Hepatocyte (in vitro differentiated cells): ENCODE measurements around the gene BBS9. TPM values are rescaled to one million over a fixed set of nuclear protein-coding genes. Genes with fewer than 3 reads are reported as not detected.

ENCODE experiments used
- DNase-seq: peaks from one replicate; pipeline ENCODE4 v3.0.0-alpha.2; 2016; ENCODE audit warnings: low spot score
- H2AFZ ChIP-seq: fragments of 200-600 bp; sonication (generic); 2 replicates; pipeline ENCODE4 v1.6.0; 2016; ENCODE audit warnings: antibody characterized with exemption, mild to moderate bottlenecking
- H3K27ac ChIP-seq: fragments of 200-600 bp; sonication (generic); 2 replicates; pipeline ENCODE4 v1.5.1; 2016; ENCODE audit warnings: mild to moderate bottlenecking
- H3K27me3 ChIP-seq: fragments of 200-600 bp; sonication (generic); 2 replicates; pipeline ENCODE4 v1.6.1; 2016
- H3K36me3 ChIP-seq: fragments of 200-600 bp; sonication (generic); replicated peaks from 2 replicates; pipeline ENCODE4 v1.5.1; 2016; ENCODE audit warnings: low read depth; ENCODE audit not compliant: insufficient read depth
- H3K4me1 ChIP-seq: fragments of 200-600 bp; sonication (generic); 2 replicates; pipeline ENCODE4 v1.5.1; 2016; ENCODE audit warnings: mild to moderate bottlenecking, moderate library complexity; ENCODE audit not compliant: insufficient read depth
- H3K4me2 ChIP-seq: fragments of 200-600 bp; sonication (generic); 2 replicates; pipeline ENCODE4 v1.6.0; 2016
- H3K4me3 ChIP-seq: fragments of 200-600 bp; sonication (generic); 2 replicates; pipeline ENCODE4 v1.5.1; 2016; ENCODE audit warnings: mild to moderate bottlenecking
- H3K79me2 ChIP-seq: fragments of 200-600 bp; sonication (generic); 2 replicates; pipeline ENCODE4 v1.6.0; 2017; ENCODE audit warnings: mild to moderate bottlenecking
- H3K9me2 ChIP-seq: fragments of 200-600 bp; sonication (generic); replicated peaks from 2 replicates; pipeline ENCODE4 v1.6.0; 2017; ENCODE audit warnings: mild to moderate bottlenecking; ENCODE audit not compliant: insufficient read depth
- H3K9me3 ChIP-seq: fragments of 200-600 bp; sonication (generic); 2 replicates; pipeline ENCODE4 v1.5.1; 2016; ENCODE audit warnings: low read depth, mild to moderate bottlenecking
- H4K20me1 ChIP-seq: fragments of 200-600 bp; sonication (generic); 2 replicates; pipeline ENCODE4 v1.6.0; 2016; ENCODE audit warnings: mild to moderate bottlenecking; ENCODE audit not compliant: insufficient read depth, poor library complexity, severe bottlenecking
- EZH2 ChIP-seq: fragments of 200-600 bp; sonication (generic); IDR thresholded peaks from 2 replicates; pipeline ENCODE4 v1.6.1; 2016; ENCODE audit warnings: antibody characterized with exemption, mild to moderate bottlenecking, borderline replicate concordance
- EZH2phosphoT487 ChIP-seq: fragments of 200-600 bp; sonication (generic); IDR thresholded peaks from one replicate; pipeline ENCODE4 v1.6.1; 2018; ENCODE audit warnings: antibody characterized with exemption, mild to moderate bottlenecking, low read depth, moderate library complexity; ENCODE audit not compliant: unreplicated experiment, severe bottlenecking
- WGBS: methylation state at CpG from one replicate; pipeline ENCODE4 v1.1.6; 2016; ENCODE audit warnings: low lambda C conversion rate; ENCODE audit errors: missing lambda C conversion rate; 5-methylcytosine and 5-hydroxymethylcytosine counted together
- polyA plus RNA-seq: library from polyadenylated mRNA; unstranded; fragments of >200 nt; fragmentation: Nextera tagmentation; extraction: Ambion mirVana; gene quantifications from 2 replicates; pipeline ENCODE4 v1.2.1, GENCODE V29; 2016
- total RNA-seq: library from RNA; depleted of rRNA; stranded (reverse); fragments of >200 nt; gene quantifications from 2 replicates; pipeline ENCODE4 v1.2.3, GENCODE V29; 2014
- TF ChIP-seq, protein P1 (sequence below): fragments of 200-600 bp; sonication (generic); IDR thresholded peaks from 2 replicates; pipeline ENCODE4 v1.5.1; 2016; ENCODE audit warnings: antibody characterized with exemption, mild to moderate bottlenecking; ENCODE audit not compliant: poor library complexity

The BBS9 gene
- total and polyA plus RNA-seq, 2 experiments from 2014 or later = 10.1 to 12.3 TPM

DNA sequence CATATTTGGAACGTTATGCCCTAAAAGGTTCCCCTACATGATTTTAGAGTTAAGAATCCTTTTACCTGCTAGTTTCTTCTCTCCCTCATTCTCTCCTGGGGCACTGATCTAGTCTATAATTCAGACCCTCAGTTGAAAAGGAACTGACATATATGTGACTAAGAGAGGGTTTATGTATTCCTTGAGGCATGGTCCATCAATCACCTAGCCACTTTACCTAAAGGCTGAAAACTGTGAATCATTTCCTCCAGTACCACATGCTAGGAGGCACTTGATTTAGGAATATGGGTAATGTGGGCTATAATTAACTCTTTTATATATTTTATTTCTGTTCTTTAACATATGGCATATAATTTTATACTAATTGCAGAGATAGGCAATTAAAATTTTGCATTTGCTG is 303.5 kb downstream of the BBS9 start:
- Histone ChIP-seq H3K9me2 (no peaks in the 10 kb centered on the region), H3K9me3 (no peaks in the 10 kb centered on the region), H3K4me1 (no peaks in the 10 kb centered on the region), H3K36me3 (no peaks in the 10 kb centered on the region), H2AFZ (no peak overlapping the region), H3K27ac (no peak overlapping the region), H3K27me3 (no peaks in the 10 kb centered on the region), H4K20me1 (no peaks in the 10 kb centered on the region), H3K4me3 (no peak overlapping the region), H3K4me2 (no peak overlapping the region), H3K79me2 (no peaks in the 10 kb centered on the region)
- 89% methylated on average over 1 of the region's 1 CpG for whole genome bisulfite sequencing
- DNase-seq = no peak
- TF ChIP-seq EZH2 (no peak), EZH2phosphoT487 (no peak)
- TF ChIP-seq, protein P1, sequence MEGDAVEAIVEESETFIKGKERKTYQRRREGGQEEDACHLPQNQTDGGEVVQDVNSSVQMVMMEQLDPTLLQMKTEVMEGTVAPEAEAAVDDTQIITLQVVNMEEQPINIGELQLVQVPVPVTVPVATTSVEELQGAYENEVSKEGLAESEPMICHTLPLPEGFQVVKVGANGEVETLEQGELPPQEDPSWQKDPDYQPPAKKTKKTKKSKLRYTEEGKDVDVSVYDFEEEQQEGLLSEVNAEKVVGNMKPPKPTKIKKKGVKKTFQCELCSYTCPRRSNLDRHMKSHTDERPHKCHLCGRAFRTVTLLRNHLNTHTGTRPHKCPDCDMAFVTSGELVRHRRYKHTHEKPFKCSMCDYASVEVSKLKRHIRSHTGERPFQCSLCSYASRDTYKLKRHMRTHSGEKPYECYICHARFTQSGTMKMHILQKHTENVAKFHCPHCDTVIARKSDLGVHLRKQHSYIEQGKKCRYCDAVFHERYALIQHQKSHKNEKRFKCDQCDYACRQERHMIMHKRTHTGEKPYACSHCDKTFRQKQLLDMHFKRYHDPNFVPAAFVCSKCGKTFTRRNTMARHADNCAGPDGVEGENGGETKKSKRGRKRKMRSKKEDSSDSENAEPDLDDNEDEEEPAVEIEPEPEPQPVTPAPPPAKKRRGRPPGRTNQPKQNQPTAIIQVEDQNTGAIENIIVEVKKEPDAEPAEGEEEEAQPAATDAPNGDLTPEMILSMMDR = no peak

DNA sequence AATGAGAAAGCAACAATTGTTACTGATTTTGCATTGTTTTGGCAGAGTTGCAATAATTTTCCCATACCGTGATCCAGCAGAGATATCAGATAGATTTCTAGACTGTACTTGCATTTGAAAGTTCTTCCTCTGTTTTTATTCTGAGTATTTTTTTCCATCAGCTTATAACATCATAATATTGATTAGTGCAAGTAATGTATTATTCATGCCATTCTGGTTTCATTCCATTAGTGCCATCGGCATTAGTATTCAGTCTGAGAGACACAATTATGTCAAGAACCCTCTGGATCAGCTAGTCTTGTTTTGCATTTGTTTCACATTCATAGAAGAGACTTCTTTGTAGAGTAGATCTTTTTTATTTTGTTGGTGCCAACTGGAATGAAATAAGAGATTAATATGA is 304.0 kb downstream of the BBS9 start:
- no peaks in the 10 kb centered on the region for H4K20me1 ChIP-seq
- no peak overlapping the region for H2AFZ ChIP-seq
- WGBS = 97% methylated on average over 2 of the region's 2 CpGs
- no peak overlapping the region for H3K4me3 ChIP-seq
- H3K36me3 ChIP-seq = no peaks in the 10 kb centered on the region
- TF ChIP-seq EZH2phosphoT487 (no peak), EZH2 (no peak)
- TF ChIP-seq, protein P1 = no peak
- H3K9me3 ChIP-seq = no peaks in the 10 kb centered on the region
- H3K4me1 ChIP-seq = no peaks in the 10 kb centered on the region
- H3K27me3 ChIP-seq = no peaks in the 10 kb centered on the region
- no peak for DNase-seq
- H3K9me2 ChIP-seq = no peaks in the 10 kb centered on the region
- H3K27ac ChIP-seq = no peak overlapping the region
- no peaks in the 10 kb centered on the region for H3K79me2 ChIP-seq
- no peak overlapping the region for H3K4me2 ChIP-seq

DNA sequence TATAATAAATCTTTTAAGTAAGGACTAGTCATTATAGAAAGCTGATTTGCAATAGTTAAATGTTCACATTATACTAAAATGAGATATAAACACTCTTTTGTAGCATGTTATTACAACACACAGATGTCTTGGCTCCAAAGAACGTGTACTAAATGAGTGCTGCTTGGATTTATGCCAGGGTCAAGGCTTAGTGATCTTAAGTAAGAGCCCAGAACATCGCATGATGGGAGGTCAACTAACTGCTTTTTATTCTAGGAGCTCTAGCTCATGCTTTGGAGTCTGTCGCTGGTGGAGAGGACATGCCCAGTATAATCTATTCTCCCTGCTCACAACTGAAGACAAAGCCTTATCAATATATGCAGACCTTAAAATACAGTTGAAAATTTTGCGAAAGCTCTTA is 315.1 kb downstream of the BBS9 start:
- no peaks in the 10 kb centered on the region for H3K9me3 ChIP-seq
- no peaks in the 10 kb centered on the region for H4K20me1 ChIP-seq
- peak; percentile 41 for DNase-seq
- no peaks in the 10 kb centered on the region for H3K9me2 ChIP-seq
- no peak overlapping the region for H3K27ac ChIP-seq
- TF ChIP-seq EZH2 = no peak
- H3K4me2 ChIP-seq = no peak overlapping the region
- H3K4me1 ChIP-seq = peaks cover 3% of the 10 kb centered on the region
- H3K36me3 ChIP-seq = no peaks in the 10 kb centered on the region
- H3K79me2 ChIP-seq = no peaks in the 10 kb centered on the region
- no peak overlapping the region for H2AFZ ChIP-seq
- WGBS = 66% methylated on average over 4 of the region's 4 CpGs
- no peak overlapping the region for H3K4me3 ChIP-seq
- H3K27me3 ChIP-seq = no peaks in the 10 kb centered on the region

DNA sequence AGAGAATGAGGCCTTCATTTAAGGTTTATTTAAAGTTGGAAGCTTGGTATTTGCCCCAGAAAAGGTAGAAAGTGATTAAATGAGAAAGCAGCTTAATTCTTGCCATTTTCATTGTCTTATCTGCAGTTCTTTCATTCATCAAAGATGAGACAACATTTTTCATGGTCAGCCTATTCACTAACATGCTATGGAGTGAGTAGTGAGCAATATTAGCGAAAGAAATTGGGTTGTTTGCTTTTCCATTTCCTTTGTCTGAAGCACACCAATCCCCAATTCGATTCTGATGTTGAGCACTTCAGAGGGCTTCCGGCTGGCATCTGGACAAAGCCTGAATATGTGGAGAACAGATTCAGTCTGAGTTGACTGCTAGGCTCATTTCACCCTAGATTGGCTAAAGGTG is 317.2 kb downstream of the BBS9 start:
- Histone ChIP-seq H4K20me1 (no peaks in the 10 kb centered on the region), H3K4me3 (no peak overlapping the region), H3K9me2 (no peaks in the 10 kb centered on the region), H3K9me3 (no peaks in the 10 kb centered on the region), H3K36me3 (no peaks in the 10 kb centered on the region), H3K27me3 (no peaks in the 10 kb centered on the region), H3K27ac (no peak overlapping the region), H2AFZ (no peak overlapping the region), H3K4me1 (peaks cover 3% of the 10 kb centered on the region), H3K79me2 (no peaks in the 10 kb centered on the region), H3K4me2 (no peak overlapping the region)
- DNase-seq = no peak
- WGBS = 92% methylated on average over 3 of the region's 3 CpGs
- TF ChIP-seq, protein P1 = no peak
- TF ChIP-seq EZH2 (no peak), EZH2phosphoT487 (no peak)
